ENCODE results near the gene RNF144B. TPM values are rescaled to one million over a fixed set of nuclear protein-coding genes. Genes with fewer than 3 reads are reported as not detected.

The RNF144B gene
- total RNA-seq, 4 donors from 2014 or later: 7.6 to 19.0 (median 12.5) TPM

GRCh38 chr6:18504232-18504596 is 117.1 kb downstream of the RNF144B start:
- DNase-seq: no peak
- H3K9me3 ChIP-seq: no peaks in the 10 kb centered on the region
- H3K36me3 ChIP-seq: no peaks in the 10 kb centered on the region
- H3K27me3 ChIP-seq: no peaks in the 10 kb centered on the region
- peak overlapping the region in 3 of 4 donors; percentile 30 to 61 (median 33) for H3K4me3 ChIP-seq
- H3K4me1 ChIP-seq: peaks cover 4 to 19% (median 8%) of the 10 kb centered on the region in 3 donors
- intact Hi-C loops (cut with DNase I): loop anchor here (5.0 kb wide), 1 partner anchor 177 kb away; no protein-coding TSS in a partner anchor
- TF ChIP-seq CTCF (IDR thresholded peaks at IDR 0.05) (peak in 1 of 6 experiments; percentile 3), POLR2A (IDR thresholded peaks at IDR 0.05) (no peak)
- 20 to 31% methylated on average over 2 of the region's 2 CpGs for WGBS, 2 donors
- peak overlapping the region in 1 of 4 donors; percentile 67 for H3K27ac ChIP-seq

GRCh38 chr6:18506382-18507017 is 119.3 kb downstream of the RNF144B start:
- 82 to 85% methylated on average over 15 of the region's 15 CpGs for WGBS, 2 donors
- peaks cover 4 to 17% (median 6%) of the 10 kb centered on the region in 3 donors for H3K4me1 ChIP-seq
- DNase-seq: no peak
- H3K36me3 ChIP-seq: no peaks in the 10 kb centered on the region
- H3K9me3 ChIP-seq: no peaks in the 10 kb centered on the region
- no peak overlapping the region for H3K27ac ChIP-seq
- no peak overlapping the region for H3K4me3 ChIP-seq
- no peaks in the 10 kb centered on the region for H3K27me3 ChIP-seq
- intact Hi-C loops (cut with DNase I): no loop called here
- TF ChIP-seq CTCF (IDR thresholded peaks at IDR 0.05): no peak

GRCh38 chr6:18507018-18507415 is 119.9 kb downstream of the RNF144B start:
- 65 to 79% methylated on average over 7 of the region's 7 CpGs for WGBS, 2 donors
- Histone ChIP-seq H3K9me3 (no peaks in the 10 kb centered on the region), H3K4me3 (no peak overlapping the region), H3K4me1 (peaks cover 4 to 12% (median 5%) of the 10 kb centered on the region in 3 donors), H3K27ac (no peak overlapping the region), H3K36me3 (no peaks in the 10 kb centered on the region), H3K27me3 (no peaks in the 10 kb centered on the region)
- TF ChIP-seq CTCF (IDR thresholded peaks at IDR 0.05) (no peak), POLR2A (IDR thresholded peaks at IDR 0.05) (no peak)
- intact Hi-C loops (cut with DNase I): no loop called here
- DNase-seq: no peak

- 44 to 63% methylated on average over 2 of the region's 2 CpGs for whole genome bisulfite sequencing, 2 donors
- intact Hi-C loops (cut with DNase I): no loop called here
Observed at GRCh38 chr6:18507561-18507960, 120.4 kb downstream of the RNF144B start.

More at GRCh38 chr6:18507561-18507960, 120.4 kb downstream of the RNF144B start:
- TF ChIP-seq CTCF (IDR thresholded peaks at IDR 0.05) (no peak), POLR2A (IDR thresholded peaks at IDR 0.05) (no peak)
- no peak for DNase-seq
- H3K27ac ChIP-seq: no peak overlapping the region
- no peaks in the 10 kb centered on the region for H3K36me3 ChIP-seq
- H3K4me1 ChIP-seq: peaks cover 4 to 9% (median 5%) of the 10 kb centered on the region in 3 donors
- H3K27me3 ChIP-seq: no peaks in the 10 kb centered on the region
- no peaks in the 10 kb centered on the region for H3K9me3 ChIP-seq
- no peak overlapping the region for H3K4me3 ChIP-seq
